Transverse colon (tissue), 4 donors: ENCODE results near the gene IARS2.

Source experiments
- CTCF ChIP-seq, 5 experiments: fragments of 200-600 bp in 3 of 5; fragments of 450-650 bp in 2 of 5; sonication (generic) in 3 of 5; IDR thresholded peaks; 1 replicate in 2 of 5; 2 replicates in 3 of 5; pipeline ENCODE4 v1.5.1; 2016 to 2017; ENCODE audit warnings: antibody characterized with exemption in 5 of 5, inconsistent platforms in 3 of 5, mild to moderate bottlenecking in 2 of 5, moderate library complexity in 1 of 5
- EP300 ChIP-seq: sonication (generic); formaldehyde crosslinking; IDR thresholded peaks from one replicate; pipeline ENCODE4 v1.6.1; 2017; ENCODE audit warnings: antibody characterized with exemption, low read depth
- POLR2A ChIP-seq: fragments of 450-650 bp; IDR thresholded peaks from one replicate; pipeline ENCODE4 v1.6.1; 2016; ENCODE audit warnings: antibody characterized with exemption, mild to moderate bottlenecking, moderate library complexity
- POLR2AphosphoS5 ChIP-seq, 3 donors: sonication (generic); formaldehyde crosslinking; IDR thresholded peaks; one replicate each; pipeline ENCODE4 v1.6.1; 2016; ENCODE audit warnings: antibody characterized with exemption in 3 of 3

GRCh38 chr1:220113136-220113695, 19.3 kb downstream of the IARS2 start:
- TF ChIP-seq CTCF (IDR thresholded peaks at IDR 0.05) (peak; percentile 47 to 49 (median 48)), POLR2A (no peak), EP300 (no peak), POLR2AphosphoS5 (IDR thresholded peaks at IDR 0.05) (no peak)
